Activated T-helper 1 cell treated with Interleukin-2 at 50 U/mL for 16 hours (primary cell): ENCODE data around the gene TEX54.
"Not testable (repeated sequence)": the region's sequence is repeated elsewhere in the genome, so short reads cannot be mapped to it uniquely, and the experiment has no call there.

Experiments used
- DNase-seq: peaks from one replicate; pipeline ENCODE4 v3.0.0-alpha.2; 2020; ENCODE audit warnings: low read depth

The TEX54 gene

DNA sequence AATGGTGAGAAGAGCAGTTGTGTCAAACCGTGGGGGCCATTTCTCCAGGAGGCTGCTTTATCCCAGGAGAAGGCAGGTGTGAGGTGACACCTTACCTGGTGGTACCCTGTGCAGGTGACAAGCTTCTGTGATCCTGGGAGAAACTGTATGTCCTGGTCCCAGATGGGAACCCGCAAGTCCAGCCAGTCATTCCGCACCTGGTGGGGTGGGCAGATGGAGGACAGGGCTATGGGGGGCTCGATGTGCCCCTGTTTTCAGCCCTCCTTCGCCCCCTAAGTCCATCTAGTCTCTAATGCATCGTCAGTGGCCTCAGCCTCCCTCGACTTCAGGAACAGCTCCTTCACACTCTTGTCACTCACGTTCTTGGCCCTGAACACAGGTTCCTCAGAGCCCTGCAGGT is 2.7 kb upstream of the TEX54 start:
- no peak for DNase-seq

GRCh38 chr11:62831520-62832335 is 913 bp downstream of the TEX54 start, which contains the start of gene STX5:
STX5 (minus strand) TSS chr11:62832051; CDS start chr11:62831243, 808 bp downstream.
- peak; percentile 99 for DNase-seq

DNA sequence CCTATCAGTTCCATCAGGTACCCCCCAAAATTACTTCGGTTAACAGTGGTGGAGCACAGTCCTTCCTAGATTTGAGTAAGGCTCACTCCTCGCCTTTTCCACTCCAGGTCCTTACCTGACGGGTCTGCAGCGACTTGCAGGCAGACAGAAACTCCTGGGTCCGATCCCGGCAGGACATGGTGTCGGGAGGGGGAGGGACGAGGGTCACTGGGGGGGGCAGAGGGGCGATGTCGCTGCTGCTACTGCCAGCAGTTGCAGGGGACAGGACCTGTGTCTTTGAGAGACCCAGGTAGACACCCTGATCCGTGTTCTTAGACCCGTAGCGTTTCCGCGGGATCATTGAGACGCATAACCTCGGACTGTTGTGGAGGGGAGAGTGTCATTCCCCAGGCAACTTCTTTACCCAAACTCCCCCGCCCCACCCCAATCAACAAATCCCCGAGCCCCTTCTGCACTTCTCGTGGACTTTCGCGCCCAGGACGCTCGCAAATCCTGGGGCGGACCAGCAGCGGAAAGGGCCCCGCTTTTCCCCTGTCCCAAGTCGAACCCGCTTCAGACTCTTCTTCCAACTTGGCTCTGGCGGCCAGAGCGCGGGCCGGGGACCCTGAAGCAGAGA is 1.6 kb downstream of the TEX54 start:
- no peak for DNase-seq

DNA sequence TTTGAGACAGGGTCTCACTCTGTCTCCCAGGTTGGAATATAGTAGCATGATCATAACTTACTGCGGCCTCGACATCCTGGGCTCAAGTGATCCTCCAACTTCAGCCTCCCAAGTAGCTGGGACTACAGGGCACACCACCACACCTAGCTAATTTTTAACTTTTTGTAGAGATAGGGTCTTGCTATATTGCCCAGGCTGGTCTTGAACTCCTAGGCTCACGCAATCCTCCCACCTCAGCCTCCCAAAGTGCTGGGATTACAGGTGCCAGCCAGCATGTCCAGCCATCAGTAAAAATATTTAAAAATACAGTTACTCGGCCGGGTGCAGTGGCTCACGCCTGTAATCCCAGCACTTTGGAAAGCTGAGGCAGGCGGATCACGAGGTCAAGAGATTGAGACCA is 4.5 kb downstream of the TEX54 start:
- DNase-seq = not testable (repeated sequence)

GRCh38 chr11:62823677-62824076 is 9.0 kb downstream of the TEX54 start:
- DNase-seq = no peak

DNA sequence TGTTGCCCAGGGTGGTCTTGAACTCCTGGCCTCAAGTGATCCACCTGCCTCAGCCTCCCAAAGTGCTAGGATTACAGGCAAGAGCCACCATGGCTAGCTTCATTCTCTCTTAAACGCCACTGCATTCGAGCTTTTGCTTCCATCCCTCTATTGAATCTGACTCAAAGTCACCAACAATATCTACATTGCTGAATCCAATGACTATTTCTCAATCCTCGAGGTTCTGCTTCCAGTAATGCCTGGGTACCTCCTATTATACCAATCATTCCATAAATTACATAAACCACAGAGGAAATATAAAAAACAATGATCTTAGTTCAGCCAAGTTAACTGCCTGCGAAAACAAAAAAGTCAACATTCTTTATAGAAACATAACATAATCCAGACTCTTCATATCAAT is 15.5 kb downstream of the TEX54 start:
- no peak for DNase-seq

DNA sequence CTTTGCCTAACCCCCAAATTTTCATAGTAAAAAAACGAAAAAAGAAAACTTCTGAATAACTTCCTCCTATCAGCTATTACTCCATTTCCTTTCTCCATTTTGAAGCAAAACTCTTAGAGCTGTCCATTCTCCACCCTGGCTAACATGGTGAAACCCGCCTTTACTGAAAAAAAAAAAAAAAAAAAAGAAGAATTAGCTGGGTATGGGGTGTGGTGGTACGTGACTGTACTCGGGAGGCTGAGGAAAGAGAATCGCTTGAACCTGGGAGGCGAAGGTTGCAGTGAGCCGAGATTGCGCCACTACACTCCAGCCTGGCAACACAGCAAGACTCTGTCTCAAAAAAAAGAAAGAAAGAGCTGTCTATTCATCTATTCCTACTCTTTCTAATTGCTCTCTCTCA is 16.1 kb downstream of the TEX54 start:
- no peak for DNase-seq

- DNase-seq = no peak
Measured at GRCh38 chr11:62811659-62812058, 21.0 kb downstream of the TEX54 start.

GRCh38 chr11:62810748-62811147 is 21.9 kb downstream of the TEX54 start:
- DNase-seq = no peak

DNA sequence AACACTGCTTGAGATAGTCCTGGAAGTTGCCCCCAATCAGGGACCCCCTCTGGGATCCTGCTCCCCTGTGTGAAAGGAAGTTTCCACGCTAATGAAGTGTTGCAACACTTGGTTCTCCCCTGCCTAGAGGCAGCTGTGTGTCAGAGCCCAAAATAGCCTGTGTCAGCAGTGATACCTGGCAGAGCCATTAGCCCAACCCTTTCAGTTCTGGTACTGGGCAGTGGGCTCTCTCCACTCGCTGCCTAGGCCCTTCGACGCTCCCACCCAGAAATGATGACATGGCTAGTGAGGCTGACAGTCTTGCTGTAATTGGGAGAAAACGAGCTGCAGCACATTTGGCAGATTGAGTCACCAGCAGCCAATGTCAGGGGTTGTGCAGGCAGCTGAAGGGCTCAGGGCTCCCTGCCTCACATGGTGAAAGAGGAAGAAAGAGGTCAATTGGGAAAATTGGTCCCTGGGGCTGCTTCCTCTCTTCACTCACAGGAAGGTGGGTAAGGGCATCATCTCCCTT is 26.0 kb downstream of the TEX54 start:
- no peak for DNase-seq

DNA sequence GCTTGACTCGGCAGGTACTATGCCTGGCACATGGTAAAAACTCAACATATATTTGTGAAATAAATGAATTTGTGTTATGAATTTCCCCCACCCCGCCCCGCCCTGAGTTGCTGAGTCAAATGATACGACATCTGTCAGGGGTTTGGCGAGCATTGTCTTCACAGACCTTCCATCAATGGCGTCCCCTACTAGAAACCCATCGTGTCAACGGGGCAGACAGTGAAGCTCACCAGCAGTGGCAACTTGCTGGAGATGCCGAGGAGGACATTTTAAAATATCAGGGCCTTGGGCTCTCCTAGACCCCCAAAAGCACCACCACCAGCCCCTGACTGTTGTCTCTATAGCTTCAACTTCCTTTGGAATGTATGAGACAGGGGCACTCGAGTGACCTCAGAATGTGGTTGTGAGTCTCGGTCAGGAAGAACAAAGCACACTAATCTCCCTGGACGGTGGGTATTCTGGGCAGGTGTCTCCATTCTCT is 26.6 kb downstream of the TEX54 start:
- no peak for DNase-seq

- DNase-seq = peak; percentile 95
Measured at GRCh38 chr11:62805076-62805892, 27.4 kb downstream of the TEX54 start, which contains the start of gene NXF1. NXF1 (minus strand) TSS chr11:62805440; CDS start chr11:62805356, 84 bp downstream.

GRCh38 chr11:62804310-62805075 is 28.1 kb downstream of the TEX54 start:
- no peak for DNase-seq

DNA sequence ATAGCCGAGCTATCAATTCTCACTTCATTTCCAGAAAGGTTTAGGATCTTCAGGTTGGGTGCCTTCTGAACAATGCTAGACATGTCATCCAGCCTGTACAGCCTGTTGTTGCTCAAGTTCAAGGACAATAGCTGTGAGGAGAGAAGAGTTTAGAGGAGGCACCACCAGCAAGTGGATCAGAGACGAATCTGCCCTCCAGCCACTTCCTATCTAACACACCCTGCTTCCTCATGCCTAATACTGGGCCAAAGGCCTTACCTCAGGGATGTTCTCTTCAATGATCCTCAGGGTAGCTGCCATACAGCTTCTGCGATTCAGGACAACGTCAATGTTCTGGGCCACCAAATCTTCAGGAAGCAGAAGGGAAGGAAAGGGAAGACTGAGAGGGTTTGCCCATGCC is 31.6 kb downstream of the TEX54 start:
- no peak for DNase-seq

DNA sequence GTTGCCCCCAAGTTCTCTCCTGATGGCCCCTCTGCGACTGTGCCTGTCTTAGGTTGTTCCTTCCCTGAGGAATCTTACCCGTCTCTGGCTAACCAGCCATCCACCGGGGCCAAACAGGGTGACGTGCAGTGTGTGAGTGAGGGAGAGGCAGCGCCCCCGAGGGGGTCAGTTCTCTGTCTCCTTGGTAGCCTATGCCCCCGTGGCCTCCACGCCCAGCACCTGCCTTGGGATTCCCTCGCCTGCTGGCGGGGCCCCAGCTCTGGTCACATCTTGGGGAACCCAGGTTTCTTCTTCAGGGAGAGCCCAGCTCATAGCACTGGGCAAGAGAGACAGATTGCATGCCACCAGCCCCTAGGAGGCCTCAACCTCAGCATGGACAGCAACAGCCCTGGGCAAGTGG is 33.2 kb downstream of the TEX54 start:
- no peak for DNase-seq

GRCh38 chr11:62796281-62796680 is 36.4 kb downstream of the TEX54 start:
- no peak for DNase-seq

- no peak for DNase-seq
Measured at GRCh38 chr11:62794201-62794775, 38.4 kb downstream of the TEX54 start.

DNA sequence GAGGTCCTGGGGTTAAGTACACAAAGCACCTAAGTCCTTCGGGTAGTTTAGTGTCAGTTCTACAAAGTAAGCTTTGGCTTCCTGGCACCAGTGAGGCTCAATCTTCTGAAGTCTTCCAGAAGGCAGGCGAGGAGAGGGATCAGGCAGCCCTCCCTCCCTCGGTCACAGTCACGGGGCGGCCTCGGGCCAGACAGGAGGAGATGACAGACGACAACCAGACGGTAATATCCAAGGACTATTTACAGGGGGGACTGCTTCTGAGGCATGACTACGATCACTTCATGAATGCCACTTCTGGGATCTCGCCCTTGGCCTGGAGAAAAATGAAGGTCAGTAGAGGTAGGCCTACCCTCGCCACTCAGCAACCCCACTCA is 40.5 kb downstream of the TEX54 start:
- no peak for DNase-seq

- peak; percentile 88 for DNase-seq
Measured at GRCh38 chr11:62791501-62792201, 41.0 kb downstream of the TEX54 start, which contains the start of gene TMEM223. TMEM223 (minus strand) TSS chr11:62792006; CDS start chr11:62791994, 12 bp downstream.

DNA sequence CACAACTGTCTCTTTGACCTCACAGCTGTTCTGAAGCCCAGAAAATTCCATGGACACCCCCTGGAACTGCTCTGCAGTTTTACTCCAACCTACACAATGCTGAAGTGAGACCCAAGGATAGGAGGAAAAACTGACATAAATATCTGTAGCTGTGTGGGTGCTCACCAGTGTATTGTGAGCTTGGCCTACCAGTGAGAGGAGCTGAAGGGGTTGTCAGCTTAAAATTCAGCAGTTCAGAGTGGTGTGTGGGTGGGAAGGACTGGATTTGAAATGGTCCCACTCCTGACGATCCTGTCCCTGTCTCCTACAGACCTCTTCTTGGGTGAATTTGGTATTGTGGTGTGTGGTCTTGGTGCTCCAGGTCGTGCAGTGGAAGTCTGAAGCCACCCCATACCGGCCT is 43.1 kb downstream of the TEX54 start:
- no peak for DNase-seq
